Measurements from ENCODE around the gene L2HGDH. TPM values are rescaled to one million over a fixed set of nuclear protein-coding genes. Genes with fewer than 3 reads are reported as not detected.

Gene L2HGDH
- total RNA-seq, 1 experiment from 2014 or later: 22.6 TPM

- H3K23me2 ChIP-seq (ENCODE audit: insufficient read length, low read depth, low read length, poor library complexity, severe bottlenecking): no peaks in the 10 kb centered on the region
- H4K91ac ChIP-seq (ENCODE audit: insufficient read length, low read depth, low read length): no peak overlapping the region
- H2BK15ac ChIP-seq (ENCODE audit: low read depth, low read length): no peak overlapping the region
- no peak overlapping the region for H3K9ac ChIP-seq (ENCODE audit: extremely low read depth, insufficient read length, low read length)
- no peak overlapping the region for H3K14ac ChIP-seq (ENCODE audit: insufficient read depth, low read length)
- WGBS (ENCODE audit: extremely low coverage, insufficient read length, low lambda C conversion rate): no CpG with 5 or more reads among the region's 8 CpGs
- H3K27me3 ChIP-seq (ENCODE audit: insufficient read depth, low read length): no peaks in the 10 kb centered on the region
- no peak overlapping the region for H2BK12ac ChIP-seq (ENCODE audit: insufficient read length, low read depth, low read length)
- H3K36me3 Mint-ChIP-seq (ENCODE audit: insufficient read depth in 1 of 3, low read depth in 3 of 3): no peaks in the 10 kb centered on the region
- no peak overlapping the region for H2AK5ac ChIP-seq (ENCODE audit: insufficient read length, low read length)
- H3K79me2 ChIP-seq (ENCODE audit: insufficient read depth, low read length): no peaks in the 10 kb centered on the region
- no peak overlapping the region for H3K4me3 Mint-ChIP-seq
- no peak overlapping the region for H3K56ac ChIP-seq (ENCODE audit: insufficient read length, low read depth, low read length)
- no peak overlapping the region for H3K23ac ChIP-seq (ENCODE audit: insufficient read length, low read depth, low read length)
- H2BK120ac ChIP-seq (ENCODE audit: low read depth, low read length, poor library complexity, severe bottlenecking): no peak overlapping the region
- no peak overlapping the region for H3T11ph ChIP-seq (ENCODE audit: low read length)
- H2BK5ac ChIP-seq (ENCODE audit: insufficient read length, low read length): no peak overlapping the region
- peak overlapping the region in 2 of 3 experiments; percentile 62; a peak in 1 of 7 replicates for H3K27ac Mint-ChIP-seq
- no peaks in the 10 kb centered on the region for H3K4me1 ChIP-seq (ENCODE audit: insufficient read depth, low read length)
- peaks cover 7 to 23% of the 10 kb centered on the region in 2 experiments for H3K4me1 Mint-ChIP-seq
- H3K4ac ChIP-seq (ENCODE audit: low read depth, low read length): no peak overlapping the region
- no peak overlapping the region for H2AFZ ChIP-seq (ENCODE audit: low read length)
- peak; percentile 55 for DNase-seq
- TF ChIP-seq CTCF (conservative IDR thresholded peaks at IDR 0.05): peak; percentile 43; the same call in 2 of the 3 replicates
- H3K27me3 Mint-ChIP-seq (ENCODE audit: low read depth): no peaks in the 10 kb centered on the region; the same call in 1 of the 2 replicates
- H3K9me3 Mint-ChIP-seq: no peaks in the 10 kb centered on the region
- H3K9me3 ChIP-seq (ENCODE audit: control insufficient read depth, low read depth, low read length): no peaks in the 10 kb centered on the region
- H4K20me1 ChIP-seq (ENCODE audit: control insufficient read depth, insufficient read depth, insufficient read length): no peaks in the 10 kb centered on the region
- no peak overlapping the region for H4K8ac ChIP-seq (replicated peaks; ENCODE audit: insufficient read length, low read depth, low read length)
- H3K18ac ChIP-seq (ENCODE audit: insufficient read length, low read depth, low read length): no peak overlapping the region
- no peak overlapping the region for H4K5ac ChIP-seq (ENCODE audit: insufficient read length, low read depth, low read length)
- no peak overlapping the region for H3K27ac ChIP-seq (ENCODE audit: insufficient read length, low read depth, low read length)
- H3K79me1 ChIP-seq (ENCODE audit: insufficient read depth, low read depth, low read length, poor library complexity, severe bottlenecking): no peaks in the 10 kb centered on the region
- no peak overlapping the region for H2BK20ac ChIP-seq (ENCODE audit: low read depth, low read length, poor library complexity, severe bottlenecking)
- H3K4me2 ChIP-seq (ENCODE audit: insufficient read depth, insufficient read length, low read length): no peak overlapping the region
These were observed 30.4 kb upstream of the L2HGDH start for GRCh38 chr14:50342221-50343078.

All from H9 (cell line).